BLaER1 (cell line): ENCODE measurements around the gene MOB2.

Source experiments
- H3K27ac ChIP-seq: shearing (Covaris generic); formaldehyde crosslinking; 2 replicates; pipeline ENCODE4 v1.8.1; 2022
- H3K27me3 ChIP-seq: shearing (Covaris generic); formaldehyde crosslinking; 2 replicates; pipeline ENCODE4 v1.8.1; 2022
- H3K36me3 ChIP-seq: shearing (Covaris generic); formaldehyde crosslinking; 2 replicates; pipeline ENCODE4 v1.8.1; 2022
- H3K4me1 ChIP-seq: shearing (Covaris generic); formaldehyde crosslinking; 2 replicates; pipeline ENCODE4 v1.8.1; 2022
- H3K4me2 ChIP-seq: shearing (Covaris generic); formaldehyde crosslinking; 2 replicates; pipeline ENCODE4 v1.8.1; 2022
- H3K4me3 ChIP-seq: shearing (Covaris generic); formaldehyde crosslinking; 2 replicates; pipeline ENCODE4 v1.8.1; 2022
- H3K9ac ChIP-seq: shearing (Covaris generic); formaldehyde crosslinking; 2 replicates; pipeline ENCODE4 v1.8.1; 2022
- H3K9me3 ChIP-seq: shearing (Covaris generic); formaldehyde crosslinking; 2 replicates; pipeline ENCODE4 v1.8.1; 2022
- H4K20me1 ChIP-seq: shearing (Covaris generic); formaldehyde crosslinking; 2 replicates; pipeline ENCODE4 v1.8.1; 2022
- Cebpa-rat ChIP-seq: shearing (Covaris generic); IDR thresholded peaks from 2 replicates; pipeline ENCODE4 v1.8.1; 2022

The MOB2 gene

DNA sequence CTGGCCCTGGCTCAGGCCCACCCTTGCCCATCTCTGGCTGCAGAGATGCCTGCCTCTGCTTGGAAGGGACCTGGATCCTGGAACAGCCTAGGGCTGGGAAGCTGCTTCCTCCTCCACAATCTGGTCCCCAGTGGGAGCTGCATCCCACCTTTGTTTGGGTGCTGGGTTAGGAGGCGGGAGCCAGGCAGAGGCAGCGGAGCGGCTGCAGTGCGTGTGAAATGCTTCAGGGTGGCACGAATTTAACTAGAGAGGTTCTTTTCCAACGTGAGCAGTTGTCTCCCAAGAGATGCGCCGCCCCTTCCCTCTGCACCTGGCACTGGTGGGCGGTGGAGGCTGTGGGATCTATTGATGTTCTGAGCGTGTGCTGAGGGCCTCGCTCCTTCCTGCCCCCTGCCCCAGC, 65.3 kb downstream of the MOB2 start:
- Histone ChIP-seq H3K9me3 (peaks cover 37% of the 10 kb centered on the region), H3K27me3 (peaks cover 15% of the 10 kb centered on the region; the same call in 1 of the 2 replicates), H3K9ac (no peak overlapping the region), H4K20me1 (peaks cover 14% of the 10 kb centered on the region; the same call in 1 of the 2 replicates), H3K36me3 (no peaks in the 10 kb centered on the region), H3K27ac (no peak overlapping the region), H3K4me3 (no peak overlapping the region), H3K4me2 (no peak overlapping the region), H3K4me1 (peaks cover 13% of the 10 kb centered on the region)
- TF ChIP-seq Cebpa-rat: no peak

DNA sequence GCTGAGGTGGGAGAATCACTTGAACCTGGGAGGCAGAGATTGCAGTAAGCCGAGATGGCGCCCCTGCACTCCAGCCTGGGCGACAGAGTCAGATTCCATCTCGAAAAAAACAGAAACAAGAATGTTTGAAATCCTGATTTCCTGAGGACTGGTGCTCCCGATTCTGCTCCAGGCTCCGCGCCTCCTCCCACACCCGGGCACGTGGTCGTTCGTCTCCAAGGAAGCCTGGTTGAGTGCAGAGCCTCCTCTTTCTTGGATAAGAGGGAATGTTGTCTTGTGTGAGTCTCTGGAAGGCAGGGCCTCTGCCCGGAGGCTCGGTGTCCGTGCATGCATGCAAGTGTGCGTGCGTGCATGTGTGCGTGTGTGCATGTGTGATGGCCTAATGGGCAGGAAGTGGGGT, 66.8 kb downstream of the MOB2 start:
- peaks cover 10% of the 10 kb centered on the region; the same call in 1 of the 2 replicates for H3K27me3 ChIP-seq
- H3K27ac ChIP-seq: no peak overlapping the region
- H3K4me3 ChIP-seq: no peak overlapping the region
- peaks cover 52% of the 10 kb centered on the region for H3K9me3 ChIP-seq
- no peak for TF ChIP-seq Cebpa-rat
- peaks cover 7% of the 10 kb centered on the region for H3K4me1 ChIP-seq
- no peak overlapping the region for H3K9ac ChIP-seq
- no peak overlapping the region for H3K4me2 ChIP-seq
- no peaks in the 10 kb centered on the region for H3K36me3 ChIP-seq
- peaks cover 8% of the 10 kb centered on the region; the same call in 1 of the 2 replicates for H4K20me1 ChIP-seq
